ENCODE results near the gene ZDHHC5.
A peak's percentile ranks its signal among the peaks of the same experiment; 100 is the strongest.

ZDHHC5 gene

GRCh38 chr11:57656885-57657193 is 11.1 kb upstream of the ZDHHC5 start:
- Histone ChIP-seq H3K14ac (ENCODE audit: low read length) (no peak overlapping the region), H3K79me2 (ENCODE audit: control insufficient read depth, insufficient read depth, low read length, poor library complexity) (peaks cover 2% of the 10 kb centered on the region), H3K27ac (ENCODE audit: low read depth, low read length) (no peak overlapping the region), H2AFZ (ENCODE audit: insufficient read depth, low read length, poor library complexity) (no peak overlapping the region), H3K4me2 (ENCODE audit: low read length) (peak overlapping the region; percentile 58), H3K36me3 (ENCODE audit: control insufficient read depth in 1 of 2, insufficient read depth in 2 of 2, low read length in 2 of 2) (peaks cover 17 to 18% of the 10 kb centered on the region in 2 experiments), H3K27me3 (ENCODE audit: insufficient read depth, low read length) (no peaks in the 10 kb centered on the region), H2BK12ac (ENCODE audit: low read length) (no peak overlapping the region), H4K12ac (ENCODE audit: low read depth, low read length) (no peak overlapping the region), H3K4me3 (ENCODE audit: low read depth, low read length) (no peak overlapping the region), H3K18ac (ENCODE audit: low read length) (no peak overlapping the region), H3K4me1 (ENCODE audit: control insufficient read depth in 1 of 2, insufficient read depth in 2 of 2, low read length in 2 of 2) (no peaks in the 10 kb centered on the region), H2BK120ac (ENCODE audit: insufficient read depth, low read length, poor library complexity) (no peak overlapping the region), H3K9me3 (ENCODE audit: insufficient read depth, low read depth, low read length) (no peaks in the 10 kb centered on the region), H3K79me1 (ENCODE audit: low read length) (peaks cover 2% of the 10 kb centered on the region), H4K91ac (ENCODE audit: low read depth, low read length) (no peak overlapping the region), H3K9ac (ENCODE audit: low read length) (no peak overlapping the region), H2AK5ac (ENCODE audit: low read length) (no peak overlapping the region), H4K8ac (ENCODE audit: low read depth, low read length) (peak overlapping the region; percentile 59), H2BK5ac (ENCODE audit: low read depth, low read length, poor library complexity) (no peak overlapping the region), H3K23ac (ENCODE audit: low read length) (no peak overlapping the region), H3K4ac (ENCODE audit: low read depth, low read length) (no peak overlapping the region)
- WGBS (ENCODE audit: extremely low coverage, insufficient coverage, insufficient read length) = no CpG with 5 or more reads among the region's 5 CpGs
- no peak for DNase-seq

- H3K18ac ChIP-seq (ENCODE audit: low read length) = peak within 1 kb of the TSS; percentile 83
- H3K9ac ChIP-seq (ENCODE audit: low read length) = peak within 1 kb of the TSS; percentile 70
- H3K9me3 ChIP-seq (ENCODE audit: insufficient read depth, low read depth, low read length) = no peaks in the 10 kb centered on the region
- H2BK120ac ChIP-seq (ENCODE audit: insufficient read depth, low read length, poor library complexity) = peak within 1 kb of the TSS; percentile 13
- peak within 1 kb of the TSS; percentile 89 for H2AFZ ChIP-seq (ENCODE audit: insufficient read depth, low read length, poor library complexity)
- peaks cover 2% of the 10 kb centered on the region for H3K79me2 ChIP-seq (ENCODE audit: control insufficient read depth, insufficient read depth, low read length, poor library complexity)
- peak within 1 kb of the TSS; percentile 80 for H4K12ac ChIP-seq (ENCODE audit: low read depth, low read length)
- H3K23ac ChIP-seq (ENCODE audit: low read length) = no peak within 1 kb of the TSS
- peaks cover 17 to 21% of the 10 kb centered on the region in 2 experiments for H3K36me3 ChIP-seq (ENCODE audit: control insufficient read depth in 1 of 2, insufficient read depth in 2 of 2, low read length in 2 of 2)
- peak within 1 kb of the TSS; percentile 15 for H4K91ac ChIP-seq (ENCODE audit: low read depth, low read length)
- peaks cover 2% of the 10 kb centered on the region for H3K79me1 ChIP-seq (ENCODE audit: low read length)
- H4K8ac ChIP-seq (ENCODE audit: low read depth, low read length) = peak within 1 kb of the TSS; percentile 95
- H2AK5ac ChIP-seq (ENCODE audit: low read length) = no peak within 1 kb of the TSS
- no CpG with 5 or more reads among the region's 45 CpGs for WGBS (ENCODE audit: extremely low coverage, insufficient coverage, insufficient read length)
- H3K27ac ChIP-seq (ENCODE audit: low read depth, low read length) = peak within 1 kb of the TSS; percentile 63
- no peaks in the 10 kb centered on the region for H3K4me1 ChIP-seq (ENCODE audit: control insufficient read depth in 1 of 2, insufficient read depth in 2 of 2, low read length in 2 of 2)
- DNase-seq = peak; percentile 99 to 100
- H3K4ac ChIP-seq (ENCODE audit: low read depth, low read length) = peak within 1 kb of the TSS; percentile 57
- peak within 1 kb of the TSS; percentile 98 for H3K4me2 ChIP-seq (ENCODE audit: low read length)
- no peaks in the 10 kb centered on the region for H3K27me3 ChIP-seq (ENCODE audit: insufficient read depth, low read length)
- peak within 1 kb of the TSS; percentile 85 for H3K4me3 ChIP-seq (ENCODE audit: low read depth, low read length)
- H3K14ac ChIP-seq (ENCODE audit: low read length) = peak within 1 kb of the TSS; percentile 86
- H2BK5ac ChIP-seq (ENCODE audit: low read depth, low read length, poor library complexity) = peak within 1 kb of the TSS; percentile 80
- H2BK12ac ChIP-seq (ENCODE audit: low read length) = no peak within 1 kb of the TSS
Measured at GRCh38 chr11:57657194-57658022, 10.5 kb upstream of the ZDHHC5 start, which contains the start of gene CLP1. Gene CLP1, plus strand, starts transcription at chr11:57657762. Its CDS starts 1,715 bp downstream, at chr11:57659477.

DNA sequence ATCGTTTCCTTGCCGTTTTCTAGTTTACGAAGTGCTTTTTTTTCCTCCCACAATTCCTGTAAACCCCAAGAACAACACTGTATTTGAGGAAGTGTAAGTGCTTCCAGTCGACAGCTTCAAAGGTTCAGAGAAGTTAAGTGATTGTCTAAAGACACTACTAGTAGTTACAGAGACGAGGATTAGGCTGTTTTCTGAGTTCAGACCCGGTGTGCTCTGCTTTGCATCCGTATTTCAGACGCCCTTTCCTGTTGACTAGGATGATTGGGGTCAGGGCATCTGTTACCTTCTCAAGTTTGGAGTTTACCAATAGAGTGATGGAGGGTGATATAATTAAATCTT is 9.9 kb upstream of the ZDHHC5 start:
- Histone ChIP-seq H2AK5ac (ENCODE audit: low read length) (no peak overlapping the region), H2BK120ac (ENCODE audit: insufficient read depth, low read length, poor library complexity) (no peak overlapping the region), H3K4me3 (ENCODE audit: low read depth, low read length) (peak overlapping the region; percentile 85), H3K9me3 (ENCODE audit: insufficient read depth, low read depth, low read length) (no peaks in the 10 kb centered on the region), H3K36me3 (ENCODE audit: control insufficient read depth in 1 of 2, insufficient read depth in 2 of 2, low read length in 2 of 2) (peaks cover 17 to 21% of the 10 kb centered on the region in 2 experiments), H3K27me3 (ENCODE audit: insufficient read depth, low read length) (no peaks in the 10 kb centered on the region), H3K14ac (ENCODE audit: low read length) (no peak overlapping the region), H2BK12ac (ENCODE audit: low read length) (no peak overlapping the region), H3K4me2 (ENCODE audit: low read length) (peak overlapping the region; percentile 98), H3K79me2 (ENCODE audit: control insufficient read depth, insufficient read depth, low read length, poor library complexity) (peaks cover 2% of the 10 kb centered on the region), H3K4ac (ENCODE audit: low read depth, low read length) (peak overlapping the region; percentile 57), H3K79me1 (ENCODE audit: low read length) (peaks cover 2% of the 10 kb centered on the region), H2AFZ (ENCODE audit: insufficient read depth, low read length, poor library complexity) (no peak overlapping the region), H3K18ac (ENCODE audit: low read length) (no peak overlapping the region), H4K12ac (ENCODE audit: low read depth, low read length) (no peak overlapping the region), H3K27ac (ENCODE audit: low read depth, low read length) (no peak overlapping the region), H3K23ac (ENCODE audit: low read length) (no peak overlapping the region), H3K9ac (ENCODE audit: low read length) (peak overlapping the region; percentile 70), H4K91ac (ENCODE audit: low read depth, low read length) (no peak overlapping the region), H4K8ac (ENCODE audit: low read depth, low read length) (peak overlapping the region; percentile 86), H2BK5ac (ENCODE audit: low read depth, low read length, poor library complexity) (no peak overlapping the region), H3K4me1 (ENCODE audit: control insufficient read depth in 1 of 2, insufficient read depth in 2 of 2, low read length in 2 of 2) (no peaks in the 10 kb centered on the region)
- no CpG with 5 or more reads among the region's 8 CpGs for WGBS (ENCODE audit: extremely low coverage, insufficient coverage, insufficient read length)
- DNase-seq = no peak

DNA sequence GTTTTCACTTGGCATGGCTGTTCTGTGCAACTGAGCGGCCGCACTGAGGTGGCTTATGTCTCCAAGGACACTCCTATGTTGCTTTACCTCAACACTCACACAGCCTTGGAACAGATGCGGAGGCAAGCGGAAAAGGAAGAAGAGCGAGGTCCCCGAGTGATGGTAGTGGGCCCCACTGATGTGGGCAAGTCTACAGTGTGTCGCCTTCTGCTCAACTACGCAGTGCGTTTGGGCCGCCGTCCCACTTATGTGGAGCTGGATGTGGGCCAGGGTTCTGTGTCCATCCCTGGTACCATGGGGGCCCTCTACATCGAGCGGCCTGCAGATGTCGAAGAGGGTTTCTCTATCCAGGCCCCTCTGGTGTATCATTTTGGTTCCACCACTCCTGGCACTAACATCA is 8.2 kb upstream of the ZDHHC5 start:
- H3K9ac ChIP-seq (ENCODE audit: low read length) = no peak overlapping the region
- no peak overlapping the region for H3K4me2 ChIP-seq (ENCODE audit: low read length)
- H3K36me3 ChIP-seq (ENCODE audit: control insufficient read depth in 1 of 2, insufficient read depth in 2 of 2, low read length in 2 of 2) = peaks cover 17 to 21% of the 10 kb centered on the region in 2 experiments
- no peak overlapping the region for H4K91ac ChIP-seq (ENCODE audit: low read depth, low read length)
- H3K27ac ChIP-seq (ENCODE audit: low read depth, low read length) = no peak overlapping the region
- H4K8ac ChIP-seq (ENCODE audit: low read depth, low read length) = no peak overlapping the region
- H3K79me2 ChIP-seq (ENCODE audit: control insufficient read depth, insufficient read depth, low read length, poor library complexity) = peaks cover 2% of the 10 kb centered on the region
- no peaks in the 10 kb centered on the region for H3K27me3 ChIP-seq (ENCODE audit: insufficient read depth, low read length)
- H3K23ac ChIP-seq (ENCODE audit: low read length) = no peak overlapping the region
- no peak overlapping the region for H4K12ac ChIP-seq (ENCODE audit: low read depth, low read length)
- no peak overlapping the region for H3K4ac ChIP-seq (ENCODE audit: low read depth, low read length)
- no peak overlapping the region for H2BK120ac ChIP-seq (ENCODE audit: insufficient read depth, low read length, poor library complexity)
- H2AFZ ChIP-seq (ENCODE audit: insufficient read depth, low read length, poor library complexity) = no peak overlapping the region
- DNase-seq = no peak
- no peak overlapping the region for H2BK5ac ChIP-seq (ENCODE audit: low read depth, low read length, poor library complexity)
- no peak overlapping the region for H2AK5ac ChIP-seq (ENCODE audit: low read length)
- no peaks in the 10 kb centered on the region for H3K9me3 ChIP-seq (ENCODE audit: insufficient read depth, low read depth, low read length)
- peaks cover 2% of the 10 kb centered on the region for H3K79me1 ChIP-seq (ENCODE audit: low read length)
- H3K14ac ChIP-seq (ENCODE audit: low read length) = no peak overlapping the region
- no peaks in the 10 kb centered on the region for H3K4me1 ChIP-seq (ENCODE audit: control insufficient read depth in 1 of 2, insufficient read depth in 2 of 2, low read length in 2 of 2)
- no peak overlapping the region for H3K4me3 ChIP-seq (ENCODE audit: low read depth, low read length)
- H2BK12ac ChIP-seq (ENCODE audit: low read length) = no peak overlapping the region
- H3K18ac ChIP-seq (ENCODE audit: low read length) = peak overlapping the region; percentile 1
- WGBS (ENCODE audit: extremely low coverage, insufficient coverage, insufficient read length) = no CpG with 5 or more reads among the region's 14 CpGs
